Upper lobe of left lung (tissue), 6 donors: Measurements from ENCODE around the gene ANKDD1A. TPM values are rescaled to one million over a fixed set of nuclear protein-coding genes. Genes with fewer than 3 reads are reported as not detected.

Experiments
- ATAC-seq, 2 donors: fragments of 200-7000 bp; cut with Tn5 transposase; one replicate each; pipeline ENCODE4 v1.9.1; 2022; ENCODE audit warnings: mild to moderate bottlenecking in 2 of 2, moderate library complexity in 2 of 2; ENCODE audit not compliant: low FRiP score in 2 of 2
- DNase-seq, 2 donors: peaks; one replicate each; pipeline ENCODE4 v3.0.0-alpha.2; 2019 to 2020
- H3K27ac ChIP-seq, 4 donors: fragments of 200-600 bp; sonication (generic); one replicate each; pipeline ENCODE4 v1.5.1; 2016 to 2019
- H3K27me3 ChIP-seq, 4 donors: fragments of 200-600 bp; sonication (generic); one replicate each; pipeline ENCODE4 v1.5.1; 2017 to 2019
- H3K36me3 ChIP-seq, 4 donors: fragments of 200-600 bp; sonication (generic); one replicate each; pipeline ENCODE4 v1.5.1; 2016 to 2019
- H3K4me1 ChIP-seq, 4 donors: fragments of 200-600 bp; sonication (generic); one replicate each; pipeline ENCODE4 v1.5.1; 2018 to 2019
- H3K4me3 ChIP-seq, 4 donors: fragments of 200-600 bp; sonication (generic); one replicate each; pipeline ENCODE4 v1.5.1; 2017 to 2019; ENCODE audit warnings: mild to moderate bottlenecking in 2 of 4, moderate library complexity in 1 of 4
- H3K9me3 ChIP-seq, 4 donors: fragments of 200-600 bp; sonication (generic); one replicate each; pipeline ENCODE4 v1.5.1; 2018 to 2019
- EP300 ChIP-seq, 4 donors: sonication (generic); formaldehyde crosslinking; IDR thresholded peaks; one replicate each; pipeline ENCODE4 v1.5.1; 2017; ENCODE audit warnings: antibody characterized with exemption in 4 of 4, control low read depth in 2 of 4
- POLR2A ChIP-seq, 4 donors: fragments of 450-650 bp; IDR thresholded peaks; one replicate each; pipeline ENCODE4 v1.5.1; 2016 to 2017; ENCODE audit warnings: antibody characterized with exemption in 4 of 4, mild to moderate bottlenecking in 2 of 4
- POLR2AphosphoS5 ChIP-seq, 2 donors: sonication (generic); formaldehyde crosslinking; IDR thresholded peaks; one replicate each; pipeline ENCODE4 v1.5.1; 2017; ENCODE audit warnings: antibody characterized with exemption in 2 of 2
- WGBS, 2 donors: methylation state at CpG; one replicate each; pipeline ENCODE4 v1.1.5; 2017 to 2018; 5-methylcytosine and 5-hydroxymethylcytosine counted together
- total RNA-seq, 6 donors: library from RNA; depleted of rRNA in 4 of 6; stranded (reverse); fragments of >200 nt in 4 of 6; gene quantifications; one replicate each; pipeline versions ENCODE4 v1.1.0 to v1.2.1, GENCODE V29; 2016 to 2021
- TF ChIP-seq, protein P1 (sequence below), 6 experiments: fragments of 450-650 bp in 4 of 6; fragments of 200-600 bp in 2 of 6; sonication (generic) in 2 of 6; IDR thresholded peaks; one replicate each; pipeline ENCODE4 v1.5.1; 2016 to 2019; ENCODE audit warnings: antibody characterized with exemption in 6 of 6
- donor health status: DM: no; HTN: no; CAD: no; lungs with moderate emphysema.
- donor health status: DM: no; HTN: yes; CAD: no; lungs with severe emphysema.

Gene ANKDD1A
- total RNA-seq, 6 donors from 2014 or later: 4.8 to 13.1 (median 6.2) TPM

DNA sequence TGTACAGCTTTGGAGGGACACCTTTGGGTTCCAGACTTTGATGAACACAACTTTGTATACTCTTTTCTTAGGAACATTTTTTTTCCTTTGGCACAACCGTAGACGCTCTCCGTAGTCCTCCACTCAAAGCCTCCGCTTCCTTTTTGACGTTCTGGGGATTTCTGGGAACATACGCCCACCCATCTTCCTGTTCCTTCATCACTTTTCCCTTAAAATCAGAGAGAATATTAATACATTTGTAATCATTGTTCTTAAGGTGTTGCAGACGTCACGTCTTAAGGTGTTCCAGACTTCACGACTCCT lies 78.4 kb downstream of the ANKDD1A start:
- no peak for TF ChIP-seq POLR2A (IDR thresholded peaks at IDR 0.05)
- no peaks in the 10 kb centered on the region for H3K9me3 ChIP-seq
- no peaks in the 10 kb centered on the region for H3K36me3 ChIP-seq
- peak overlapping the region; percentile 7 to 99 (median 81) for H3K4me3 ChIP-seq
- DNase-seq: no peak
- no peaks in the 10 kb centered on the region for H3K27me3 ChIP-seq
- peak overlapping the region; percentile 92 to 98 (median 93) for H3K27ac ChIP-seq
- WGBS, 2 donors: 3 to 6% methylated on average over 9 of the region's 9 CpGs
- ATAC-seq: no peak
- peaks cover 24 to 45% (median 26%) of the 10 kb centered on the region in 4 donors for H3K4me1 ChIP-seq

DNA sequence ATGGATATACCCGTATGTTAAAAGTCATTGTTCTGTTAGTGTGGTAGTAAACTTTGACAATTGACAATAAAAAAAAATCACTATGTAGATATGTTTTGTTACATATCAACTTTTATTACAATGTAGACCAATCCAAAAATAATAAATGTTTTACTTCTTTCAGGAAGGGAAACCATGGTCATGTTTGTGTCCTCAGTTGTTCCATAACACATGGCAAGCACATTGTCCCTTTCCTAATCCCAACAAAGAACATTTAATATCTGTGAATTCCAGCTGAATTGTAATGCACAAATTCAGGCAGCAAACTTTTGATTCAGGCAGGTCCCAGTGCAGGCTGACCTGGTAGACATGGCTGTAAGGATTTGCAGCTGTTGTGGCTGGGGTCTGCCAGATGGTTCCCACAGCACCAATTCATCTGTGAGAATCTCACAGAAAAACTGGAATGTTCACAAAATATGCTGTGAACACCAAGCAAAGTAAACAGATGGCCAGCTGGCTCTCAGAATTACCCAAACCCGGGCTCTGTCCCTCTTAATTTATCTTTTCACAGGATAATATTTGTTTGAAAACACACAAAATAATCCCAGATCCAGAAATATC lies 79.9 kb downstream of the ANKDD1A start:
- H3K9me3 ChIP-seq: no peaks in the 10 kb centered on the region
- DNase-seq (no peak), ATAC-seq (no peak)
- no peak overlapping the region for H3K27ac ChIP-seq
- 70 to 71% methylated on average over 2 of the region's 2 CpGs for WGBS, 2 donors
- peaks cover 13 to 31% (median 15%) of the 10 kb centered on the region in 4 donors for H3K4me1 ChIP-seq
- H3K27me3 ChIP-seq: no peaks in the 10 kb centered on the region
- H3K4me3 ChIP-seq: no peak overlapping the region
- TF ChIP-seq, protein P1, sequence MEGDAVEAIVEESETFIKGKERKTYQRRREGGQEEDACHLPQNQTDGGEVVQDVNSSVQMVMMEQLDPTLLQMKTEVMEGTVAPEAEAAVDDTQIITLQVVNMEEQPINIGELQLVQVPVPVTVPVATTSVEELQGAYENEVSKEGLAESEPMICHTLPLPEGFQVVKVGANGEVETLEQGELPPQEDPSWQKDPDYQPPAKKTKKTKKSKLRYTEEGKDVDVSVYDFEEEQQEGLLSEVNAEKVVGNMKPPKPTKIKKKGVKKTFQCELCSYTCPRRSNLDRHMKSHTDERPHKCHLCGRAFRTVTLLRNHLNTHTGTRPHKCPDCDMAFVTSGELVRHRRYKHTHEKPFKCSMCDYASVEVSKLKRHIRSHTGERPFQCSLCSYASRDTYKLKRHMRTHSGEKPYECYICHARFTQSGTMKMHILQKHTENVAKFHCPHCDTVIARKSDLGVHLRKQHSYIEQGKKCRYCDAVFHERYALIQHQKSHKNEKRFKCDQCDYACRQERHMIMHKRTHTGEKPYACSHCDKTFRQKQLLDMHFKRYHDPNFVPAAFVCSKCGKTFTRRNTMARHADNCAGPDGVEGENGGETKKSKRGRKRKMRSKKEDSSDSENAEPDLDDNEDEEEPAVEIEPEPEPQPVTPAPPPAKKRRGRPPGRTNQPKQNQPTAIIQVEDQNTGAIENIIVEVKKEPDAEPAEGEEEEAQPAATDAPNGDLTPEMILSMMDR (IDR thresholded peaks at IDR 0.05): no peak
- no peak for TF ChIP-seq POLR2A (IDR thresholded peaks at IDR 0.05)
- no peak for TF ChIP-seq POLR2AphosphoS5 (IDR thresholded peaks at IDR 0.05)
- no peak for TF ChIP-seq EP300 (IDR thresholded peaks at IDR 0.05)
- no peaks in the 10 kb centered on the region for H3K36me3 ChIP-seq

DNA sequence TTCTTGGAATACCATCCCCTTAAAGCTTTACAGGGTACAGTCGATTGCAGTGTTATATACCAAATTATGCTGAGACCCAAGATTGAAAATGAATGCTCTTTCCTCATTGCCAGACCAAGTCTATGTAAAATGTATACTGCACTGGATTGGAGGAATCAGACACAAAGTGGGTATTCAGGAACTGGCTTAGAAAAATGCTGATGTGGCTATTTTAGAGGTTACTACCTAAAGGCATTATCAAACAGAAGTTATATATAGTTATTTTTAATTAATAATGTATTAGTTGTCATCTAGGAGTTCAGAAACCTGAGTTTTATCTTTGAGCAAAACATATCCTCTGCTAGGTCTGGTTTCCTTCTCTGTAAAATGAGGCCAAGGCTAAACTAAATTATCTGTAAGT lies 81.6 kb downstream of the ANKDD1A start:
- H3K27ac ChIP-seq: no peak overlapping the region
- WGBS, 2 donors: 45 to 50% methylated on average over 1 of the region's 1 CpG
- TF ChIP-seq, protein P1 (IDR thresholded peaks at IDR 0.05): no peak
- TF ChIP-seq EP300 (IDR thresholded peaks at IDR 0.05) (no peak), POLR2A (IDR thresholded peaks at IDR 0.05) (no peak), POLR2AphosphoS5 (IDR thresholded peaks at IDR 0.05) (no peak)
- peaks cover 0 to 14% (median 5%) of the 10 kb centered on the region in 4 donors for H3K4me1 ChIP-seq
- H3K4me3 ChIP-seq: no peak overlapping the region
- no peaks in the 10 kb centered on the region for H3K36me3 ChIP-seq
- DNase-seq (no peak), ATAC-seq (no peak)
- no peaks in the 10 kb centered on the region for H3K27me3 ChIP-seq
- H3K9me3 ChIP-seq: no peaks in the 10 kb centered on the region

DNA sequence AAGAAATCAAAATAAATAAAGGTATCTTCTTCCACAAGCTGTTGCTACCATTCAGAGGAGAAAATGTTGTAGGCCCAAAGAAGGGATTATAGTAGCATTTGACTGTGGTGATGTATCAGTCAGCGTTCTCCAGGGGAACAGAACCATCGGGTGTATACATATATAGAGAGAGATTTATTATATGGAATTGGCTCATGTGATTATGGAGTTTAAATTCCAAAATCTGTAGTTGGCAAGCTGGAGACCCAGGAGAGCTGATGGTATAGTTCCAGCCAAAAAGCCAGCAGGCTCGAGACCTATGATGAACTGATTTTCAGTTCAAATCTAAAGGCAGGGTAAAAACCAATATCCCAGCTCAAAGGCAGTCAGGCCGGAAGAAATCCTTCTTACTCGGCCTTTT lies 85.4 kb downstream of the ANKDD1A start:
- no peaks in the 10 kb centered on the region for H3K4me1 ChIP-seq
- no peak overlapping the region for H3K4me3 ChIP-seq
- H3K36me3 ChIP-seq: peaks cover 0 to 5% (median 0%) of the 10 kb centered on the region in 4 donors
- H3K9me3 ChIP-seq: no peaks in the 10 kb centered on the region
- no peak overlapping the region for H3K27ac ChIP-seq
- TF ChIP-seq, protein P1 (IDR thresholded peaks at IDR 0.05): no peak
- no peak for TF ChIP-seq EP300 (IDR thresholded peaks at IDR 0.05)
- TF ChIP-seq POLR2AphosphoS5 (IDR thresholded peaks at IDR 0.05): no peak
- TF ChIP-seq POLR2A (IDR thresholded peaks at IDR 0.05): no peak
- ATAC-seq (no peak), DNase-seq (no peak)
- H3K27me3 ChIP-seq: no peaks in the 10 kb centered on the region
- WGBS, 2 donors: 71 to 72% methylated on average over 5 of the region's 5 CpGs

DNA sequence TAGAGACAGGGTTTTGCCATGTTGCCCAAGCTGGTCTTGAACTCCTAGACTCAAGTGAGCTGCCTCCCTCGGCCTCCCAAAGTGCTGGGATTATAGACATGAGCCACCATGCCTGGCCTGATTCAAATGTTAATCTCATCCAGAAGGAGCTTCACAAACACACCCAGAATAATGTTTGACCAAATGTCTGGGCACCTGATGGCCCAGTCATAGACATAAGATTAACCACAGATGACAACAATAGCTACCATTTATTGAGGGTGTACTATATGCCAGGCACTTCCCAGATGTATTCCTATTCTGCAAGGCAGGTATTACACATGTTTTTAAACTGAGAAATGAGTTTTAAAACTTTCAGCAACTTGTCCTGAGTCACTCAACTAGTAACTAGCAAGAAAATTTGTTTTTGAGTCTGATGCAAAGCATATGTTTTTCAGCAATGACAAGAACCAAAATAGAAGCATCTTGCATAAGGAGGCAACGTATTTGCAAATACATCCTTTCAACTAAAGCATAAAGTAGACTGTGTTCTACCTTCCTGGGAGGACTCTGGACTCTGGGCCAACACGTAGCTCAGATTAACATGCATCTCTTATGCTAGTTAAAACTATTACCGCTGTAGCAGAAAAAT lies 86.2 kb downstream of the ANKDD1A start:
- ATAC-seq: no peak
- H3K27ac ChIP-seq: no peak overlapping the region
- WGBS, 2 donors: 82 to 92% methylated on average over 4 of the region's 4 CpGs

DNA sequence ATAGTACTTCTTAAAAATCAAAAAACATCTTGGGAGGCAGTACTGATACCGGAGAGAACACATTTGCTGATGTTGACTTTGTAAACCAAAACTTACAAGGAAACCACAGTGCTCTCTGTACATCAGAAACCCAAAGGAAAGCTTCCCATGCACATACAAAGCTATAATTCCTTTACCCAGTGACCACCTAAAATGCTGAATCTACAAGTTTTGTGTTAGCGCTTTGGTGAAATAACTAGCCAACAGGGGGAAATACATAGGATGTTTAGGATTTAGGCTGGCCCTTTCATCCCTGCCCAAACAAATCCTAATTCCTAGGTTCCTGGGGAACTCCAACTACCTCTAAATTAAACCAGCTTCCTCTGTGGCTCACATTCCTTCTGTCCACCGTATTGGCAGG lies 93.3 kb downstream of the ANKDD1A start:
- H3K27me3 ChIP-seq: no peaks in the 10 kb centered on the region
- ATAC-seq (no peak), DNase-seq (no peak)
- no peaks in the 10 kb centered on the region for H3K4me1 ChIP-seq
- H3K9me3 ChIP-seq: no peaks in the 10 kb centered on the region
- 81 to 83% methylated on average over 3 of the region's 3 CpGs for WGBS, 2 donors
- no peak overlapping the region for H3K4me3 ChIP-seq
- H3K36me3 ChIP-seq: peaks cover 0 to 18% (median 4%) of the 10 kb centered on the region in 4 donors
- no peak overlapping the region for H3K27ac ChIP-seq
- no peak for TF ChIP-seq EP300 (IDR thresholded peaks at IDR 0.05)

More for the DNA sequence above, 86.2 kb downstream of the ANKDD1A start:
- Histone ChIP-seq H3K9me3 (no peaks in the 10 kb centered on the region), H3K4me3 (no peak overlapping the region), H3K27me3 (no peaks in the 10 kb centered on the region), H3K36me3 (peaks cover 0 to 10% (median 3%) of the 10 kb centered on the region in 4 donors), H3K4me1 (no peaks in the 10 kb centered on the region)
- no peak for DNase-seq
- no peak for TF ChIP-seq POLR2AphosphoS5 (IDR thresholded peaks at IDR 0.05)
